CD4-positive, alpha-beta T cell treated with Interleukin-15 for 1 hour (primary cell): ENCODE data around the gene FYN.

Source experiments
- DNase-seq: peaks from one replicate; pipeline ENCODE4 v3.0.0-alpha.2; 2020

FYN gene

DNA sequence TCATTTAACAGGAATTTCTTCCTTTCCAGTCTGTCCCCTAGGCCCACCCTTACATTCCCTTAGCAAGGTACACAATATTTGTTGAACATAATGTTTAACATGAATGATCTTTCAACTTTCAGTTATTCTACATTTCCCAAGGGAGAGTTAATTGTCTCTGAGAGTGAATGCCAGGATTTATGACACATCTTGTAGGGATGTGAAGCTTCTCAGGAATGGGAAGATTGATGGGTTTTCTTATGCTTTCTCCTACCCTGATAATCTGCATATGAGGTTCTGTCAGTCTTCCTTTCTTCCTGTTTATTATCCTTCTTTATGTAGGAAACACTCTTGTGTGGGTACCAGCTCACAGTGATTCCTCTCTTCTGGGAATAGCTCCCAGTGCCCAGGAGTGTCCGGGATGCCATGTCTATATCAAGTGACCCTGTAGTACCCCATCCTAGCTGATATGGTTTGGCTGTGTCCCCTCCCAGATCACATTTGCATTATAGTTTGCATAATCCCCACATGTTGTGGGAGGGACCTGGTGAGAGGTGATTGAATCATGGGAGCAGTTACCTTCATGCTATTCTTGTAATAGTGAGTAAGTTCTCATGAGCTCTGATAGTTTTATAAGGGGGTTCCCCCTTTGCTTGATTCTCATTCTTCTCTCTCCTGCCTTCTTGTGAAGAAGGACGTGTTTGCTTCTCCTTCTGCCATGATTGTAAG lies 7.1 kb upstream of the FYN start:
- DNase-seq = no peak

DNA sequence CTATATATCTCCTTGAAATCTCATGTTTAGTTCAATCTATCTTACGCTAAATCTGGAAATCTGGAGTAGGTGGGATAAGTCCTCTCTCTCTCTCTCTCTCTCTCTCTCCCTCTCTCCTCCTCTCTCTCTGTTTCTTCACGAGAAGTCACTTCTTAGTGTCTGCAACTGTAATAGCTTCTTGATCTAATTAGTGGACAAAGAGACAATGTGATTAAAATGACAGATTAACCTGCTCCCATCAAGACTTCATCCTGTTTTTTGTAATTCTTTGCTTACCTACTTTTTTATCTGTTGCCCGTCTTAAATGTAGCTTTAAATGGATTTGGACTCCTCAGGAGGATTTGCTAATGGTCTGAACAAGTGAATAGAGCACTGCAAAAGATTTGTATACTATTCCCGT lies 2.5 kb upstream of the FYN start:
- DNase-seq = no peak

DNA sequence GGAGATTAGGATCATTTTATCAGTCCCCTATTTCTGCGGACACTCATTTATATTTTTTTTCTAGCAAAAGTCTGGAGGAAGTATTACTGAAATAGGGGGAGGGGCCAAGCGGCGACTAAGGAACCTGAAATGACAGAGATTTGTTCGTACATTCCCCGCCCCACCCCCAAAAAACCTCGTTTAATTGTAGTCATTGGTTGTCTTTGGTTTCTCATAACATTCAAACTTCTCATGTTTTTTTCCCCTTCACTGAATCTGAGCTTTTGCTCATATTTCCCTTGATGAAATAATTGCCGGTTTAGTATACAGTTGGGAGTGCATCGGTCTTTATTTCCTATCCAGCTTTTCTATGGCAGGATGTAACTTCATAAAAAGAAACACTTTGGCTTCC lies 768 bp upstream of the FYN start:
- peak; percentile 70 for DNase-seq

DNA sequence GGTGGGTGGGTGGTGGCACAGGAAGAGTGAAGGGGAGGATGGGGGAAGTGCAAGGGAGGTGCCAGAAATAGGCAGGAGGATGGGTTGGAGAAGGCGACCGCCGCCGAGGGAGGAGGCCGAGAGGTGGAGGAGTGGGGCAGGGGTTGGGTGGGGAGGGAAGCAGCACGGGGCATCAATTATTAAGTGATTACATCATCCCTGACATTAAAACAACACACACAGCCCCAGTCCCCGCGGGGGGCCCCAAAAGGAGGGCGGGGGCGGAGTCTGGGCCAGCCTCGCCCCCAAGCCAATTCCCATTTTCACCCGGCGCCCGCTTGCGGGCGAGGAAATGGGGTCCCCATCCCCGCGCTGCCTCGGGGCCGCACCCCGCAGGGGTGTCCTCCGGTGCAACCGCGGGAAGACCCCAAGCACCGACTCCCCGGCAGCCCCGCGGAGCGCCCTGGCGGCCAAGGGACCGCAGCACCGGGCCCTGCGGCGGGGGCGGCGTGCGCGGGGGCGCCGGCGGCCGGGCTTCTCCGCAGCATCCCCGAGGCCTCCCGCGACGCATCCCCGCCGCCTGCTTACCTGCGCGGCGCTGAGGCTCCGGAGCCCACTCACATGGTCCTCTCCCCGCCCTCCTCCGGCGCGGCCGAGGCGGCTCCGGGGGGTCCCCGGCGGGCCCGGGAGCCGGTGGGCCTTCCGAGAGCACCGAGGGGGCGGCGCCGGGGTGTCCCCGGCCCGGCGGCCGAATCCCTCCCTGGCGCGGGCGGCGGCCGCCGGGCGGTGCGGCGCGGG lies 663 bp downstream of the FYN start:
- DNase-seq = peak; percentile 74

DNA sequence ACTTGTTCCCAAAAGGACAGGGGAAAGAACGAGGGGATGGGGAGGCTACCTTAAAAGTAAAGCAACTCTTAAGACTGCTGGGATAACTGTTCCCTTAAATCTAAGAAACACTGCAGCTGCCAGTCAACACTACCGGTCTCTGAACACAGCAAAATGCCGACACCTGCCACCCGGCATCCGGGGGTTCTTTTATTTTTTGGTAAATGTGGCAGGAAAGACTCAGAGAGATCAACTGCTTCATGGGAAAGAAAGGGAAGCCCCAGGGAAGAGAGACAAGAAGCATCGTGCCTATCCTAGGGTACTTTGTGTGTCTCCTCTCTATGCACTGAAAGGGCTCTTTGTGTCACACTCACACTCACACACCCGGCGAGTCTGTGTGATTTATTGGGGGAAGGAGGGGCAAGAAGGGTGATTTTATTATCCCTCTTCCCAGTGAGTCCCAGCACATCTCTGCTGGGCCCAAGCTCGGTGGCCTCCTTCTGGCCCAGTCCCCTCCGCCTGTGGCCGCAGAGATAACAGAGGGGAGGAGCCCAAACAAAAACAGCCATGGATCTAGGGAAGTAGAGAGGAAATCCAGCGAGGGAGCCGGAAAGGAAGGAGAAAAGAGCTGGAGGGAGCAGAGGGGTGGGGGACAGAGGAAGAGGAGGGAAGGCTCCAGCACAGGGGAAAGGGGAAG lies 1.4 kb downstream of the FYN start:
- DNase-seq = peak; percentile 22

DNA sequence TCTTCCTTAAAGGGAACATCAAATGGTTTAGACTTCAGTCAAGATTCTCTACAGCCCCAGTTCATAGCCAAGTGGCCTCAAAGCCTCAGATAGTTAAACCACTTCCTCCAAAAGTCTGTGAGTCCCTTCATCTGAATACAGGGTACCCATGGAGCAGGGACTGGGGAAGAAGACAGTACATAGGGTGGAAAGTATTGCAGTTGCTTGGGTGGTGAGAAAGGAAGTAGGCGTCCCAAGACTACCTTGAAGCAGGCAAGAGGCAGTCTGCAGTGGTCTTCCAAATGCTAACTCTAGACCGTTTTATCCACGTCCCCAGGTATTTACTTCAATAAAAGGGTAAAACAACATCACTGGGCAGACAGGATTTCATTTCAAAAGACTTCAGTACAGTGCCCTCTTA lies 2.0 kb downstream of the FYN start:
- DNase-seq = peak; percentile 45

DNA sequence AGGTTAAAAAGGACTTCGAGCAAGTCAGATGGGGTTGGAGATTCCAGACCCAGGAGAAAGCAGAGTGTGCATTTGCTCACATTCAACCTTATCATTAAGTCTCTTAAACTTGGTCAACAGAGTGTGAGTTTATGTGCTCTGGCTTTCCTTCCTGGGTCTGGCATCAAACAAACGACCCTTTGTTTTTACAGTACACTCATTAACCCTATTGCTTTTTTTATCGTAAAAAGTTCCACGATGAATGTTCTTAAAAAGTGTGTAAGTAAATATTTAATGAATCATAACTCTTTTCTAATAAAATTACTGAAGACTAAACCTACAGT lies 2.5 kb downstream of the FYN start:
- DNase-seq = no peak

DNA sequence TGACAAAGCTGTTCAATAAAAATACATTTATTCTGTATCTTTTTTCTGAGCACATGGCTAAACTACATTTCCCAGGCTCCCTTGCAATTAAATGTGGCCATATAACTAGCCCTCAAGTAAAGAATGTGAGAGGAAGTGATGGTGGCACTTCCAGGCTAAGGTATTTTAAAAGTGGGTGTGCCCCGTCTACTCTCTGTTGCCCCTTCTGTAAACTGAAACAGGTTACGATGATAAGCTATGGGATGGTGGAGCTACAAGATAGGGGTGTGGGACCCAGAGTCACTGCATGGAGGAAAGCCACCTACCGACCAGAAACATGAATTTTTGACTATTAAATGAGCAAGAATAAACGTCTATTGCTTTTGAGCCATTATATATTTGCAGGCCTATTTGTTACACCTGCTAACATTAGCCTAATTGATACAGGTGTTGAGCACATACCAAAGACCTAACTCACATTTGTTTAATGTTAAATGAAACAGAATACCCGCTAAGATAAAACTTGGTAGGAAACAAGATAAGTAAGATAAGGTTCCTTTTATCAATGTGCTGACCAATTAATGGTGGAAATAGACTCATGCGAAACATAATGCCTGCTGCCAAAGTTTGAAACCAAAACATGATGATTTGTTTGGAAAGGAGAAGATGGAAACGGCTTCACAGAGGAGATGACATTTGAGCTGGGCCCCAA lies 3.1 kb downstream of the FYN start:
- peak; percentile 22 for DNase-seq

DNA sequence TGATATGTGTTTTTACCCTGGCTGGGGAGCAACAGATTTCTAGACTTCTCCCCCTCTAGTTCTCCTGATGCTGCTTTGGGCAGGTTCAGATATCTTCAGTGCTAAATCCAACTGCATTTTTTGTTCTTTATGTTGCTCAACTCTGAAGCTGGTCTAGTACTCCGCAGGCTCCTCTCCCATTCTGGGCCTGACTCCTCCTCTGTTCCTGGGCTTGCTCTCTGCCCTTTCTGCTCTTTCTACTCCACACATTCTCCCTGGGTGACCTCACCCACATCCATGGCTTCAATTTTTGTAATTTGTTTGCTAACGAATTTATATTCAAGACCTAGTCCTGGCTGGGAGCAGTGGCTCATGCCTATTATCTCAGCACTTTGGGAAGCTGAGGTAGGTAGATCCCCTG lies 6.4 kb downstream of the FYN start:
- no peak for DNase-seq

DNA sequence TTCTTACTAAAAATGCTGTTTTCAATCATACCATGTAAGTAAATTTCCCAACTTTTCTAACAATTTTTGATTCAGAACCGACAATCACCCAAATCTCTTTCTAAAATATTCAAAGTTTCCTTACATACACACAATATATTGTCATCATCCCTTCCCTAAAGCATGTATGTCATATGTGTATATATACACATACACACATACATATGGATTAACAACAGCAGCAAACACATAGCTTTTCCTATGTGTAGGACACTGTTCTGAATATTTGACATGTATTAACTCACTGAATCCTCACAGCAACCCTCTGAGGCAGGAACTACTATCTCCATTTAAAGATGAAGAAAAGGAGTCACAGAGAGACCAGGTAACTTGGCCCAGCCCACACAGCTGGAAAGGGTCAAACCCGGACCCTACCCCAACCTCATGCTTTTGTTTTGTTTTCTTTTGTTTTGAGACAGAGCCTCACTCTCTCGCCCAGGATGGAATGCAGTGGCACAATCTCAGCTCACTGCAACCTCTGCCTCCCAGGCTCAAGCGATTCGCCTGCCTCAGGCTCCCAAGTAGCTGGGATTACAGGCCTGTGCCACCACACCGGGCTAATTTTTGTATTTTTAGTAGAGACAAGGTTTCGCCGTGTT lies 7.2 kb downstream of the FYN start:
- no peak for DNase-seq

DNA sequence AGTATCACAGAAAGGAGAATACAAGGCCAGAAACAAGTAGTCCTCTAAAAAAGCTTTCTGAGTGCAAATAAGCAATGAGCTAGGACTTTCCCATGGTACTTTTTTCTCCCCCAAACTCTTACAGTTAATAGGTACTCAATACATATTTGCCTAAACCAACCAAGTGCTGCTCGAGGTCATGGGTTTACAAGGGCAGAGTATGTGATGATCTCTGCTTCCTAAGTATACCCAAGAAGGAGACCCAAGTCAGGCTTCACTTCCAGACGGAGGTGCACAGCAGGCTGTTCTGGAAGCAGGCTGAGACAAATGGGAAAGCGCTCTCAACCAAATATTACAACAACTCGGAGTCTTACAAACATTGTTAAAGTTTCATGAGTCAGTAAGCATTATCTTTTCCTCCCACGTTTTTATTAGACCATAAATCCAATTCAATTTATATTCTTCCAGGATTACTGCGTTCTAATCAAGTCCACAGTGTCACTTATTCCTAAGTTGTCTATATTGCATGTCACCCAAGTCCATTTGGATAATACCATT lies 8.1 kb downstream of the FYN start:
- DNase-seq = no peak

DNA sequence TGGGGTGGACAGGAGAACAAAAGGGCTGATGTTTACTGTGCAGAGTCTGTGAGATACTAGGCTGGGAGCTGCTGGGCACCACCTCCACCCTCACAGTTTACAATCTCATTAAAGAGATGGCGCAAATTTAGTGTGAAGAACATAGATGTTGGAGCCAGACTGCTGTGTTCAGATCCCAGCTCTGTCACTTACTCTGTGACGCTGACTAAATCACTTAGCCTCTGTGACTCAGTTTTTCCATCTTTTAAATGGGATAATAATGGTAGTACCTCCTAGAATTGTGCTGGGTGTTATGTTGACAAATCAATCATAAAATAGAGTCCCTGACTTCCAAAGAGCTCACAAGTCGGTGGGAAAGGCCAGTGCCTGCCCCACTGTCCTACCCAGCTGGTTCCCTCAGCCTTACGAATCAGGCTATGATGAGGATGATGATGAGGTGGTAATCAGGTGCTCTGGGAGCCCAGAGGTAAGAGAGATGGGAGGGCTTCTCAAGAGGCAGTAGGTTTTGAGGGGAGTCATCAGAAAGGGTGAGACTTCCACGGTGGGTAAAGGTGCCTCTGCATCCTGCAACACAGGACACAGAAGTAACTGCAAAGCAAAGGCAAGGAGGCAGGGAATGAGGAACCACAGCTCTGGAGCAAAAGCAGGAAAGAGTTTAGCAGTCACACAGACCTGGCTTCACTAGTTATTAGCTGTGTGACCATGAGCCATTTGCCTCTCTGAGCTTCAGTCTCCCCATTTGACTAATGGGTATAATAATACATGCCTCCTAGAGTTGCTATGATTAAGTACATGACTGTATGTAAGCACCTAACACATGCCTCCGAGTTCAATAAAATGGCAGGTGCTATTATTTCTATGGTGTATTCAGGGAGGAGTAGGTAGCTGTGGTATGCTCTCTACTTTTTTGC lies 8.9 kb downstream of the FYN start:
- DNase-seq = no peak

DNA sequence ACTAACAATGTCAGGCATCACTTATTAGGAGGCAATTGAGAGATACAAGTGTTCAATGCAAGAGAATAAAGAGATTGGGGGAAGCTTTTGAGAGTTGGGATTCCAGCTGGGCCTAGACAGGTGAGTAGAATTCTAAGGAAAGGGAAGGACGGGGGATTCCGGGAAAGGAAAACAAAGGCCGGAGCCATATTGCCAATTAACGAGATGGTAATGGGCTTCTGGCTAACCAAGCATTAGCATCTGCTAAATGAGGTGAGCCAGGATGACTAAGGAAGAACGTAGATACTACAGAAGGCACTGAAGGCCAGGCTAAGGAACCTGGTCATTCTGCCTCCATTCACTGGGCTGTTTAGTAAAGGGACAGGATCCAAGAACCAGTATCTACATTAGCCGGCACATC lies 10.5 kb downstream of the FYN start:
- no peak for DNase-seq

DNA sequence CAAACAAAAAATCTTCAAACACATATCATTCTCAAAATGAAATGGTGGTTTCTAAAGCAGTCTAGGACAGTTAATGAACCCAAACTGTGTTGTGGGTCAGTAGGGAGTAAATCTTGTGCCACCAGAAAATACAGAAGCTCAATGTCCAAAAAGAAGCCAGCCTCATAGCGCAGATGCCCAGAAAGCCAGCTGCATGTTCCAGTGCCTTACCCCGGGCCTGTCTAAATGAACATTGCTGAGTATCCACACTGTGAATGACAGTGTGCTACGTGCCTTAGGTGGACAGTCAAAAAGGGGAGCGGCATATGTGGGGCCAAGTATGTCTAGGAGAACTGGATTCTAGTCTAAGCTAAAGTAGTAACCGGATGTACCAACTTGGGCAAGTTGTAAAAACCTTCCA lies 10.9 kb downstream of the FYN start:
- DNase-seq = no peak

DNA sequence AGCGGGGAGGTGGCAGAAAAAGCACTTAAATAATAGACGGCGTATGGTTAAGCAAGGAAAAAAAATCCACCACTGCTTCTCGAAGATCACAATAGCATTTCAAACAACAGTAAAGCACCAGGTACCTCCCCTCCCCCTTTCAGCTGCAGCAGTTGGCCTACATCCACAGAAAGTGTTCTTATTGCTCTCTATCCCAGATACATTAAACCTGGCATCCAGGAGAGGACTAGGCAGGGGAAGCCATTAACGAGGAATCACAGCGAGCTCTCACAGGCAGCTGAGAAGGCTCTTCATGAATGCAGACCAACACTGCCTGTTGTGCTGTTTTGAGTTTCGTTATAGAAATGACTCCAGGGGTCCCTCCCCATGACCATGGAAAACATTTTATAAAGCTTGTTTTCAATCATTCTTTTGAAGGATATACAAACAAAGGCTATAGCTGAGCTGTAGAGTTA lies 11.8 kb downstream of the FYN start:
- no peak for DNase-seq

DNA sequence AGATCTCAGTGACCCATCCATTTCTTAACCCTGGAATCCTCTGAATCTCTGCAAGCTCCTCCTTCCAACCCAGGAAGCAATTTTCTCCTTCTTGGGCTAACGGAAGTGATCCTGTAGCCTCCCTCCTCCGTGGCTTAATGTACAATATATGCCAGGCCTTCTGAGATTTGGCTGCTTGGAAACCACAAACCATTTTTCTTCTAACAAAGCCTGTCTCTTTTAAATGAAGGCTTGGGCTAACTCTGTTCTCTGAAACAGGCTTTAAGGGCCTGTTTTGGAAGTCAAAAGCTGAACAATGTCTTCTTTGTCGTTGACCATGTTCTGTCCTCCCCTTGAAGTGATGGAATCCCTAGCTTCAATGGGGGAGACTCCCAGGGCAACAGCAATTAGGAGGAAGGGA lies 14.9 kb downstream of the FYN start:
- DNase-seq = no peak

DNA sequence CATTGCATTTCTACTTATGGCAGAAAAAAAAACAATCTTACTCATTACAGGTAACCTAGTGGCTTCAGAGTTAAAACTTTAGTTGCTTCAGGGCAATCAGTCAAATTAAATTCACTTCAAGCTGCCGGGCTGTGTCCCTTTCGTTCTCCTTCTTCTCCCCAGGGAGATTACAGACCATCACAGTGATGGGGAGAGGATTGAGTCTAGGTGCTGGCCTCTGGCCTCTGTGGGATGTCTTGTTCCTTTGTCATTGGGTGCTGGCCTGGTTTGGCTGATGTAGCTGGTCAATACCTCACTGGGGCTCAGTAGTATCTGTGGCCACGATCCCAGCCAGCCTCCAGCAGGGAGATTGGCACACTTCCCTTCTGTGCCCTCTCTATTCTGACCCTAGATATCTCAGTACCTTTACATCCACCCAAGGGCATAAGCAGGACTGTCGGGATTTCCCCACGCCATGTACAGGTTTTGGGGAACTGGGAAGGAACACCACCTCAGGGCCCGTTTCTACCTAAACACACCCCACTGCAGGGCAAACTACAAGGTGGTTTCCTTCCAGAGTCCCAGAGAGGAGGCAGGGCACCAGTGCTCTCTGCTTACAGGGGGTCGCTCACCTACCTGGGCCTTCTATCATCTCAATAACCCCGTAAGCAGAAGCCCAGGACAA lies 15.4 kb downstream of the FYN start:
- DNase-seq = no peak

DNA sequence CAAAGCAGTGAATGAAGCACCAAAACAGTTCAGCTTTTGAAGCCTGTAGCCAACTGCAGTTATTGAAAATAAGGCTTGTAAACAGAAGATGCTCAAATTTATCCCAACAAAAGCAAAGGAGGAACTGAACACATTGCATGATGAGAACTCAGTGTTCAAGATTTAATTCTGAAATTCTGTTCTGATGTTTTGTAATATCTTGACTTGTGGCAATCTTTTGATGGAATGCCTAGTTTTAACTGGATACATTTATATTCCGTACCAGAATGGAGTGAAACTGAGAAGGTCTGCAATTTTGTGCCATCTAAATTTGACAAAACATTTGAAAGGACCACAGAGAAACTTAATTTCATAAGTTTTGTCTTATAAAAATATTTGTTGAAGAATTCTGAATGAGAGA lies 17.5 kb downstream of the FYN start:
- no peak for DNase-seq

DNA sequence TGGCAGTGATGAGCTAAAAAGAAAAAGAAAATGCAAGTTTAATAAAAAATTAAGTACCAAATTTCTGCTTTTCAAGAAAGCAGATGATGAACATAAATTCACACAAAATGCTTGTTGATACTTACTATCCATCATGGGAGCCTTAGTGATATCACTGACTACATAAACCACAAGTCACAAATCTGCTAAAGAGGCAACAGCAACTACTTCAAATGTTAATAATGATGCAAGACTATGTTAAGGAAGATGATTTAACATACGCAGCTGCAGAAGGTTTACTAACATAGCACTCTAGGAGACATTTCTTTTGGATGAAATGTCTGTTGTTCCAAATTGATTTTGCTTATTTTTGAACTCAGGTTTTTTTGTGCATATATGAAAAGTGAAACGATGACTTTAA lies 18.6 kb downstream of the FYN start:
- no peak for DNase-seq

DNA sequence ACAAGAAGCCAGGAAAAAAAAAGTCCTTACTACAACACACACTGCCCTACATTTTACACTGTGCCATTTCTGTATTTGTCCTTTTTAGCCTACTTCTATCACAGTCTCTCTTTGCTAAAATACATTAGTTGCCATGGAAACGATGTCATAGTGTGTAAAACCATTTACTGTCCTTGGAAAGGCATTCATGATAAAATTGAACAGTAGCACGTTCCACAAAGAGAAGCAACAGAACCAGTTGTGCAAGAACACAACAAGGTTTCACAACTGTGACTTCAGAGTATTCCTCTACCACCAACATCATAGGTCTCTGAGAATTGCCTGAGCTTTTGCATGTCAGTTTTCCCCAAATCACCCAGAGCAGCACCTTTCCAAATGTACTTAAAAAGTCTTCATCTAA lies 20.5 kb downstream of the FYN start:
- DNase-seq = no peak

DNA sequence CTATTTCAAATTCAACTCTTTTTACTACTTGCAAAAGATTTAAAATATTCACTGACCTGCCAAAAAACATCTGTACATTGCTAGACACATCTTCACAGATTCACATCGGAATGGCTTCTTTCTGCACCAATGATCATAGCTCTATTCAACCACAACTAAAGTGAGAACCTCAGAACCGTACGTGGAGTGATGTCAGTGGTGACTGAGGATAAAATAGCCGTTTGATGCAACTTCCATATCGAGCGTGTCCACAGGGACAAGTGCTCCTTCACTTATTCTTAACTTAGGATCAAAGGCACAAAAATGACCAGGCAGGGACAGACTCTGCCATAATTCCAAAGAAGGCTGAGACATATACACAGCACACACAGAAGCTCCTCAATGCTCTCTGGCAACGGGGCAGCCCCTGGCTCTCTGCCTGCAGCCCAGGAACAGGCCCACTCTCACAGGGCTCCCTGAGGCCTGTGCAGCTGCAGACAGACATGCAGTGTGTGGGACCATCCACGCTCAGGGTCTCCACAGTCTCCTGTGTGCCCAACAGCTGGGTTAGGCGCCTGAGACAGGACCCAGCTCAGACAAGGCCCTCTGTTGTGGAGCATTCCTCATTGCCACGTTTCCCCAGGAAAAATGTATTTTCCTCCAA lies 22.8 kb downstream of the FYN start:
- DNase-seq = no peak
